ENCODE results near the gene SMPD4. TPM values are rescaled to one million over a fixed set of nuclear protein-coding genes. Genes with fewer than 3 reads are reported as not detected.

The SMPD4 gene
- total and polyA plus RNA-seq, 2 of the 13 experiments (the other 11 are each of a cell fraction or from before 2014, with no cell fraction given) = 63.2 to 70.5 TPM

DNA sequence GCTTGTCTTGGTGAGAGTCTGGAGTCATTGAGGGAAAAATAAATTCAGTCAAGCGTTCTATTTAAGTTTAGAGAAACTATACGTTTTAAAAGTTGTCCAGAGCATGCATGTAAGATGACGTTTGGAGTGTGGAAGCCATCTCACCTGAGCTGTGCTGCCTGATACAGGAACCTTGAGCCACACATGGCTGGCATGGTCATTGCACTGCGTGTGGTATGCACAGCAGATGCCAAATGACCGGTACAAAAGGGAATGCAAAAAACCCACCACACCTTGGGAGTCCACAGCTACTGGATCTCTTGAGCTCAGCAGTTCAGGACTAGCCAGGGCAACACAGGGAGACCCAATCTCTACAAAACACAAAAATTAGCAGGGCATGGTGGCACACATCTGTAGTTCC lies 5.0 kb upstream of the SMPD4 start:
- intact Hi-C loops (cut with micrococcal nuclease; ENCODE audit: unreplicated experiment) (no loop called here), in situ Hi-C loops (cut with HindIII; ENCODE audit: extremely low pct_ligation_motif_present, low pct_unique_long_range_greater_than_20kb) (loop anchor here (25.0 kb wide), 1 partner anchor 1301 kb away; the partner anchor contains the start of genes MZT2A and TUBA3D)
- DNase-seq (ENCODE audit: low spot score) (no peak), FAIRE-seq (no peak), ATAC-seq (no peak)
- Histone ChIP-seq H3K9me3 (ENCODE audit: low read length) (no peaks in the 10 kb centered on the region), H3K27me3 (ENCODE audit: control insufficient read depth in 1 of 2, insufficient read depth in 2 of 2, low read length in 2 of 2) (no peaks in the 10 kb centered on the region), H3K27ac (ENCODE audit: extremely low read length, insufficient read depth, low read length) (no peak overlapping the region), H2AFZ (ENCODE audit: low read length) (no peak overlapping the region), H3K4me3 (replicated peaks in 1 of 3; ENCODE audit: insufficient read depth in 1 of 3, low read depth in 2 of 3, low read length in 3 of 3) (no peak overlapping the region), H3K9ac (ENCODE audit: insufficient read depth, low read depth, low read length) (no peak overlapping the region), H3K79me2 (ENCODE audit: insufficient read depth, low read length) (peaks cover 23% of the 10 kb centered on the region), H4K20me1 (ENCODE audit: insufficient read depth, low read length) (no peaks in the 10 kb centered on the region), H3K36me3 (replicated peaks in 1 of 2; ENCODE audit: control insufficient read depth in 1 of 2, insufficient read depth in 2 of 2, low read length in 2 of 2) (peaks cover 2 to 3% of the 10 kb centered on the region in 2 experiments; a peak in 3 of 5 replicates), H3K4me2 (ENCODE audit: low read depth, low read length) (no peak overlapping the region), H3K4me1 (ENCODE audit: insufficient read depth, low read length) (peaks cover 31% of the 10 kb centered on the region)
- CTCF ChIA-PET (ENCODE audit: low intra/inter-chr PET ratio, low total read pairs) = no interaction called here
- POLR2A ChIA-PET = interaction anchor here (2.7 kb wide), 1 partner anchor 1301 kb away, joined by 11 read pairs; no protein-coding TSS in a partner anchor
- WGBS (ENCODE audit: low lambda C conversion rate) = 98% methylated on average over 5 of the region's 5 CpGs
- TF ChIP-seq ZNF720 (CRISPR knock-in tag; IDR thresholded peaks at IDR 0.05) (no peak), ZNF570 (CRISPR knock-in tag; IDR thresholded peaks at IDR 0.05; ENCODE audit: borderline replicate concordance) (no peak), ZFX (CRISPR knock-in tag; IDR thresholded peaks at IDR 0.05; ENCODE audit: low read depth) (no peak)
- TF ChIP-seq, protein P1, sequence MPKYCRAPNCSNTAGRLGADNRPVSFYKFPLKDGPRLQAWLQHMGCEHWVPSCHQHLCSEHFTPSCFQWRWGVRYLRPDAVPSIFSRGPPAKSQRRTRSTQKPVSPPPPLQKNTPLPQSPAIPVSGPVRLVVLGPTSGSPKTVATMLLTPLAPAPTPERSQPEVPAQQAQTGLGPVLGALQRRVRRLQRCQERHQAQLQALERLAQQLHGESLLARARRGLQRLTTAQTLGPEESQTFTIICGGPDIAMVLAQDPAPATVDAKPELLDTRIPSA (CRISPR knock-in tag; IDR thresholded peaks at IDR 0.05; ENCODE audit: borderline replicate concordance) = no peak
- TF ChIP-seq, protein P2, sequence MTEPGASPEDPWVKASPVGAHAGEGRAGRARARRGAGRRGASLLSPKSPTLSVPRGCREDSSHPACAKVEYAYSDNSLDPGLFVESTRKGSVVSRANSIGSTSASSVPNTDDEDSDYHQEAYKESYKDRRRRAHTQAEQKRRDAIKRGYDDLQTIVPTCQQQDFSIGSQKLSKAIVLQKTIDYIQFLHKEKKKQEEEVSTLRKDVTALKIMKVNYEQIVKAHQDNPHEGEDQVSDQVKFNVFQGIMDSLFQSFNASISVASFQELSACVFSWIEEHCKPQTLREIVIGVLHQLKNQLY (CRISPR knock-in tag; IDR thresholded peaks at IDR 0.05) = no peak
- no TSS peak for BruUV-seq (replicated peaks)

DNA sequence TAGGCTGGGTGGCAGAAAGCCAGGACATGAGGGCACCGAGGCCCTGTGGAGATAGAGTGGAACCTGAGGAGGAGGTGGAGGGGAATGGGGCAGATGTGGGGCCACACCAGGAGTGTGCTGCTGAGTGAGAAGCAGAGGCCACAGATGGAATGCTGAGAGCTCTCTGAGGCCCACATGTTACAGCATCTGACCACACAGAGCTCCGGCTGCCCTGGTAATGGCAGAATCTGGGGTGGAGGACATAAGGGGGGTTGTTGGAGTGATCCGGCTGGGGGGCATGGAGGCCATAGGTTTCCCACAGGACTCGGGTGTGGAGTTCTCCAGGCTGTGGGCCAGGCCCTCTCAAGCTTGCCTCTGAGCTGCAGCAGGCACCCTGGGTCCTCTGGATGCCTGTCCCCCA lies 4.5 kb upstream of the SMPD4 start:
- H3K79me2 ChIP-seq (ENCODE audit: insufficient read depth, low read length) = peaks cover 28% of the 10 kb centered on the region
- intact Hi-C loops (cut with micrococcal nuclease; ENCODE audit: unreplicated experiment) = no loop called here
- DNase-seq (ENCODE audit: low spot score) (no peak), FAIRE-seq (no peak), ATAC-seq (no peak)
- POLR2A ChIA-PET = interaction anchor here (0.7 to 2.7 kb wide), 2 partner anchors 1302 to 1303 kb away, joined by 11 to 15 read pairs; no protein-coding TSS in a partner anchor
- no peak overlapping the region for H3K9ac ChIP-seq (ENCODE audit: insufficient read depth, low read depth, low read length)
- H3K4me2 ChIP-seq (ENCODE audit: low read depth, low read length) = no peak overlapping the region
- no TSS peak for BruUV-seq (replicated peaks)
- H3K27ac ChIP-seq (ENCODE audit: extremely low read length, insufficient read depth, low read length) = no peak overlapping the region
- H3K4me1 ChIP-seq (ENCODE audit: insufficient read depth, low read length) = peaks cover 31% of the 10 kb centered on the region
- no peaks in the 10 kb centered on the region for H4K20me1 ChIP-seq (ENCODE audit: insufficient read depth, low read length)
- no peaks in the 10 kb centered on the region for H3K9me3 ChIP-seq (ENCODE audit: low read length)
- H3K4me3 ChIP-seq (replicated peaks in 1 of 3; ENCODE audit: insufficient read depth in 1 of 3, low read depth in 2 of 3, low read length in 3 of 3) = no peak overlapping the region
- CTCF ChIA-PET (ENCODE audit: low intra/inter-chr PET ratio, low total read pairs) = no interaction called here
- H3K27me3 ChIP-seq (ENCODE audit: control insufficient read depth in 1 of 2, insufficient read depth in 2 of 2, low read length in 2 of 2) = peaks cover 0 to 4% of the 10 kb centered on the region in 2 experiments; a peak in 2 of 5 replicates
- H3K36me3 ChIP-seq (replicated peaks in 1 of 2; ENCODE audit: control insufficient read depth in 1 of 2, insufficient read depth in 2 of 2, low read length in 2 of 2) = peaks cover 2 to 3% of the 10 kb centered on the region in 2 experiments; a peak in 3 of 5 replicates
- 93% methylated on average over 4 of the region's 4 CpGs for WGBS (ENCODE audit: low lambda C conversion rate)
- no peak overlapping the region for H2AFZ ChIP-seq (ENCODE audit: low read length)
- in situ Hi-C loops (cut with HindIII; ENCODE audit: extremely low pct_ligation_motif_present, low pct_unique_long_range_greater_than_20kb) = loop anchor here (25.0 kb wide), 1 partner anchor 1301 kb away; the partner anchor contains the start of genes MZT2A and TUBA3D
- TF ChIP-seq ZMYM3 (CRISPR knock-in tag; IDR thresholded peaks at IDR 0.05) (no peak), AKAP8 (CRISPR knock-in tag; IDR thresholded peaks at IDR 0.05) (peak; percentile 12; the same call in 1 of the 2 replicates), NR3C1 (CRISPR knock-in tag; IDR thresholded peaks at IDR 0.05) (no peak), ZNF230 (CRISPR knock-in tag; IDR thresholded peaks at IDR 0.05) (no peak), JUNB (CRISPR knock-in tag; IDR thresholded peaks at IDR 0.05; ENCODE audit: borderline replicate concordance) (no peak), RXRB (CRISPR knock-in tag; IDR thresholded peaks at IDR 0.05; ENCODE audit: borderline replicate concordance) (no peak), MEIS2 (CRISPR knock-in tag; IDR thresholded peaks at IDR 0.05) (no peak), AGO2 (optimal IDR thresholded peaks at IDR 0.05; ENCODE audit: low read depth, low read length) (peak; percentile 40)
- TF ChIP-seq, protein P3, sequence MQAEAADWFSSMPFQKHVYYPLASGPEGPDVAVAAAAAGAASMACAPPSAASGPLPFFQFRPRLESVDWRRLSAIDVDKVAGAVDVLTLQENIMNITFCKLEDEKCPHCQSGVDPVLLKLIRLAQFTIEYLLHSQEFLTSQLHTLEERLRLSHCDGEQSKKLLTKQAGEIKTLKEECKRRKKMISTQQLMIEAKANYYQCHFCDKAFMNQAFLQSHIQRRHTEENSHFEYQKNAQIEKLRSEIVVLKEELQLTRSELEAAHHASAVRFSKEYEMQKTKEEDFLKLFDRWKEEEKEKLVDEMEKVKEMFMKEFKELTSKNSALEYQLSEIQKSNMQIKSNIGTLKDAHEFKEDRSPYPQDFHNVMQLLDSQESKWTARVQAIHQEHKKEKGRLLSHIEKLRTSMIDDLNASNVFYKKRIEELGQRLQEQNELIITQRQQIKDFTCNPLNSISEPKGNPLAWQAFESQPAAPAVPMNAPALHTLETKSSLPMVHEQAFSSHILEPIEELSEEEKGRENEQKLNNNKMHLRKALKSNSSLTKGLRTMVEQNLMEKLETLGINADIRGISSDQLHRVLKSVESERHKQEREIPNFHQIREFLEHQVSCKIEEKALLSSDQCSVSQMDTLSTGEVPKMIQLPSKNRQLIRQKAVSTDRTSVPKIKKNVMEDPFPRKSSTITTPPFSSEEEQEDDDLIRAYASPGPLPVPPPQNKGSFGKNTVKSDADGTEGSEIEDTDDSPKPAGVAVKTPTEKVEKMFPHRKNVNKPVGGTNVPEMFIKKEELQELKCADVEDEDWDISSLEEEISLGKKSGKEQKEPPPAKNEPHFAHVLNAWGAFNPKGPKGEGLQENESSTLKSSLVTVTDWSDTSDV (CRISPR knock-in tag; IDR thresholded peaks at IDR 0.05) = no peak

Data from HepG2 (cell line).